GM18909 (cell line): ENCODE measurements around the gene TTLL10.

Experiments
- ATAC-seq: cut with Tn5 transposase; IDR thresholded peaks from one replicate; pipeline ENCODE4 v1.9.1; 2021; ENCODE audit warnings: mild to moderate bottlenecking; ENCODE audit not compliant: unreplicated experiment, poor library complexity

The TTLL10 gene

DNA sequence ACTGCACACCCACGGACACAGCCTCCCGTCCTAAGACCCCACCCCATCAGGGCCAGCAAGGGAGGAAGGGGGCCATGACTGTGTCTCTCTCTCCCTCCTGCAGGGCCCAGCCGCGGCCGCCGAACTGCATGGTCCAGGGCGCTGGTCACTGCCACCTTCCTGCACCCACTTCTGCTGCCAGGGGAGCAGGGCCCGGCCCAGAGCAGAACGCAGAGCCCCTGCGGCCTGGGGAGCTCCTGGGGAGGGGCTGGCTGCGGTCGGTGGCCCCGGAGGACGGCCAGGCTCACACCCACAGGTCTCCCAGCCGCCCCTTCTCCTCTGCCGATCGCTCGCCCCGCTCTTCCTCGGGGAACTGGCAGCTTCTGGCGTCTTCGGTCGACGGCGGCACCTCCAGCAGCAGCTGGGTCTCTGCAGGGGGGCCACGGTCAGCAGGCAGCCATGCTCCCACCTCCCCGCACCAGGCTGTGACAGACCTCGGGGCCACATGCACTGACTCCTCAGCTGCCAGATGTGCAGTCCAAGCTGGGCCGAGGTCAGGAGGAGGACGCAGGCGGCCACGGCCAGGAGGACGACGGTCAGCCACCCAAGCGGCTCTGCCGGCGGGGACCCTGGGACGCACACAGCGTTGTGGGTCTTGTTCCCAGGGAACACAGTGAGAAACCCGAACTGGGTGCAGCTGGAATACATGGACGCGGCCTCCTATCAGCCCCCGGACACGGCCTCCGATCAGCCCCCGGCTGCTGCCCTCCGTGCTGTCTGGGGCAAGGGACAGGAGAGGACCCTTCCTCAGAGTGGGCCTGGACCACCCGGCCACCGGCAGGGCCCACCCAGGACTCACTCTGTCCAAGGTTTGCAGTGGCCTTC is 30.1 kb downstream of the TTLL10 start:
- ATAC-seq, result no peak

DNA sequence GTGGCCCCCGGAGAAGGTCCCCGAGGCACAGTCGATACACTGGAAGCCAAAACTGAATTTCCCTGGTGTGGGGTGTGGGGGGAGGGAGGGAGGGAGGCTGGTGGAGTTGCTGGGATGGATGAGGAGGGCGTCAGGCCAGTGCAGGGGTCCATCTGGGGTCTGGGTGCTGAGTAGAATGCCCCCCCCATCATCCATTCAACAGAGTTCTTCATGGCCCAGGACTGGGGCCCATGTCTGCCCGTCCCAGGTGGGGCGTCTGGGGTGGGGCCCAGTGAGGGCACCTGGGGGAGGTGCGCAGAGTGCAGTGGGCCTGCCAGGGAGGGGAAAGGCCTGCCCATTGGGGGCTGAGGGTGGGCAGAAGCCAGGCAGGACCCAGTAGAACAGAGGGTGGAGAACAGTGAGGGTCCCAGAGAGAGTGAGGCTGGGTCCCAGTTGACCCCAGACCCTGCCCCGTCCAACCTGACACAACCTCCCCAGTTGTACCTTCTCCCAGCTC is 30.8 kb downstream of the TTLL10 start:
- ATAC-seq, result no peak

DNA sequence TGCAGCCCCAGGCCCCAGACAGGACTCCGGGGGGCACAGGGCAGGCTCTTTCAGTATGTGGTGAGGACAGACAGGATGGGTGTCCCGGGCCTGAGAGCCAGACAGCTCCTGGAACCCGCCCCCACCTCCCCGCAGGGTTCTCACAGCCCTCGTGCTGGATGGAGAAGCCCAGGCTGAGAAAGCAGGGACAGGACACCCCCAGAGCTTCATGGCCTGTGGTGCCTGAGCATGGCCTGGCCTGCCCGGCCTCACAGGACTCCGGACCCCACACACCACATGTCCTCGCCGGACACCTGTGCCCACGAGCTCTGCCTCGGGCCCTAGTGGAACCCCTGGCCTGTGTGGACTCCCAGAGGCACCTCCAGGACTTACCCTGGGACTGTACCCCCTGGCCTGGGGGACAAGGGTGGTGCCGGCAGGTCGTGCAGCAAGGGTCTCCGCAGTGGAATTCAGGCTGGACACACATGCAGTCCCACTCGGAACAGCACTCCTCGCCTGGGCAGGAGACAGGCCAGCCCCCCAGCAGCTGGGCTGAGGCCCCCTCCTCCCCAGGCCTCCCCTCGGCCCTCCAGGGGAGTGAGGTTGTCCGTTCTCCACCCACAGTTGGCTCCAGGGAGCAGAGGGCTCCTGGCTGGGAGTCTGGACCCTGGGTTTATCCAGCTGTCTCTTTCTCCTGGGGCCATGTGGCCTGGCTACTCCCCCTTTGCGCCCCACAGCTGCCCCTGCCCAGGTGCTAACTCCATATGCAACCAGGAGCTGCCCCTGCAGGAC is 31.5 kb downstream of the TTLL10 start:
- no peak for ATAC-seq

DNA sequence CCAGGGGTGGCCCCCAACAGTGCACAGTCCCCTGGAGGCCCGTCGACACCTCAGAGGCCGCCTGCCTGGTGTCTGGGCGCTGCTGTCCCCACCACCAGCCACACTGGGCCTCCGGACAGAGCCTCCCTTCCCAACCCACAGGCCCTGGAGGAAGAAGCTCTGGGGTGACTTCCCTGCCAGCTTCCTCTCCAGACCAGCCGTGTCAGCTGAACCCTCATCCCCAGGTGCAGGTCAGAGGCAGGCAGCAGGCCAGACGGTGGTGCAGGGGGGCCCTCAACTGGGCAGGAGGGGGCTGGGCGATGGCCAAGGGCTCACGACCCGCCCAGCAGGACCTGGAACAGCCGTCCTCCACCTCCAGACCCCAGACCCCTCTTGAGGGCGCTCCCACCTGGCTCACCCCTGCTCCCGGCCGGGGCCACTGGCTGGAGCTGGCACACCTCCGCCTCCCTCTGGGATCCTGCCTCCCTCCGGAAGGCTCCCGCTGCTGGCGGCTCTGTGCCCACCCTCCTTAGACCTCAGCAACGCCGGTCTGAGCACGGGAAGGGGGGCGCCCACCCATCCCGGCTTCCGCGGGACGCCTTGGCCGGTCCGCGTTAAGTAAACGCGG is 32.2 kb downstream of the TTLL10 start:
- ATAC-seq, result no peak

DNA sequence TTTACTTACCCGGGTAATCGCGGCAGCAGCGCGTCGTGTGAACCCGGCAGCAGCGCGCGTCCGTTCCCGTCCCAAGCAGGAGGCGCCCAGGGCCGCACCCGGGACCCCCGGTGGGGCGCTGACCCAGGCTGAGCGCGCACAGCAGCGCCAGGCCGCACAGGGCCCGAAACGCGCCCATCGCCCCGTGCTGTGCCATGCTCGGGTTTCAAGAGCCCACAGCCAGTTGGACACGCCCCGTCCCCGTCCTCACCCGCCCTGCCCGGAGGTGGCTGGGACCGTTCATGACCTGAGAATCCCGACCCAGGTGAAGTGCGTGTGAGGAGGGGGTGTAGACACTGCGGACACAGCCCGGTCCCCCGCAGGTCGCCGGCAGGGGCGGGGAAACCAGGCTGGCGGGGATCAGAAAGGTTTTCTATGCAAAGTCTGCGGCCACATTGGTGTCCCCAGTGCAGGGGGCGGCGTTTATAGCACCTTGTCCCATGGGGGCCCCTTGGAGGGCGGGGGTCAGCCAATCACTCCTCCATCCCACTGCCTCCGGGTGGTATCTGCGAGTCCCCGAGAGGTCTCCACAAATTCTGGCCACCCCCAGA is 32.8 kb downstream of the TTLL10 start, which contains the start of gene TNFRSF18:
Gene TNFRSF18 (minus strand): TSS at position 217 of the 590 bp plus-strand sequence. CDS start 21 bp downstream, at position 196.
- ATAC-seq, result no peak

DNA sequence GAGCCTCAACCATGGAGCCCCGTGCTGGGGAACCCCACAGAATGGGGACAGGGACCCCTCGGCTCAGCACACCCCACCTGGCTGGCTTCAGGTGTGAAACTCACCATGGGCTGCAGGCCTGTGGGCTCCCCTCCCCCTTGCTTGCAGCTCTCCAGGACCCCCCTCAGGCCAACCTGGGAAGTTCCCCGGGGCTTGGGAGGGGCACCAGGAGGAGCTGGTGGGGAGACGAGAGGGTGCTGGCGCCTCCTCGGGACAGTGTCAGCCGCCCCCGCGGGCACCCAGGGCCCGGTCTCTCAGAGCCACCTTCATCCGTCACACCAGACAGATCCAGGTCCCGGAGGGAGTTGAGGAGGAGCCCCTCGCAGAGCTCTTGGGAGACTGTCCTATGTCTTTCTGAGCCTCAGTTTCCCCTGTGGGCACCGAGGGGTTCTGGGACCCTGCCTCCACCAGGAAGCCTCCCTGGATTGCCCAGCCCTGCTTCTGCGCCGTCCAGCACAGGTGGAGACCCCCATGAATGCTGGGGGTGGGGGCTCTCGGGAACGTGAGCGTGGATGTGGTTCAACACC is 33.4 kb downstream of the TTLL10 start:
- no peak for ATAC-seq

DNA sequence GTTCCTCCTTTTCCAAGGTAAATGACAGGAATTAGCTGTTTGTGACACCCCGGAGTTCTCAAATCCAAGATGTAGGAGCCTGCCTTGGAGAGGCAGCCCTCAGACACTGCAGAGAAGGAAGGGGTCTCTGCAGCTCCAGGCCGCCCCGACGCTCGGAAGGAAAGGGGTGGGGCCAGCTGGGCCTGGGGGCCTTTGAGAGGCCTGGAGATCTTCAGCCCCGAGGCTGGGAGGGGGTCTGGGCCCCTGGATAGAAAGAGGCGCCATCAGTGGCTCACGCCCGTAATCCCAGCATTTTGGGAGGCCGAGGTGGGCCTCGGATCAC is 33.9 kb downstream of the TTLL10 start:
- no peak for ATAC-seq

DNA sequence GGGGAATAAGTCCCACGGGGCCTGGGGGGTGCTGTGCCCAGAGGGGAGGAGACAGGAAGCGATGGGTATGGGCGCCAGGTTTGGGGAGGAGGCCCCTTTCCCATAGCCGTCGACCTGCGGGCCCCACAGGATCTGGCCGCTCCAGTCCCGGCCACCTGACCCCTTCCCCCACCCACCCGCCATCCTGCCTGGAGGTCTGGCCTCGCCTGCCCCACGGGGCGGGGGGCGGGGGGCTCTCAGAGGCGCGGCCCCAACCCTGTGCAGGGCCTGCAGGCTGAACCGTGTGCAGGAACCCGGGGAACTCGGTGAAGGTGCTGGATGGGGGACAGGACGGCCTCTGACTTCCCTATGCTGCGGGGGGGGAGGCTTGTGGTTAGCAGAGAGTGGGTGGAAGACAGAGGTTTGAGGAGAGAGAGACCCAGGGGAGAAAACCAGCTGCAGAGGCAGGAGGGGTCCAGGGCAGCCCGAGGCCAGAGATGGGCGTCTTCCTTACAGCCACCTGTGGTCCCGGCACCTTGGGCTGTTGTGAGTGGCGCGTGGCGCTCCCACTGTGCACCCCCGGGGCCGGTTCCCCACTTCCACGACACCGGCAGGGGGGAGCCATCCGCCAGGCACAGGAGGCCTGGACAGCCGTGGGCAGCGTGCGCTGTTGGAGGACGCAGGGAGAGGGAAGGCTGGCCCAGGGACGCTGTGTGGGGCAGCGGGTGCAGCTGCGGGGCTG is 35.2 kb downstream of the TTLL10 start:
- no peak for ATAC-seq

DNA sequence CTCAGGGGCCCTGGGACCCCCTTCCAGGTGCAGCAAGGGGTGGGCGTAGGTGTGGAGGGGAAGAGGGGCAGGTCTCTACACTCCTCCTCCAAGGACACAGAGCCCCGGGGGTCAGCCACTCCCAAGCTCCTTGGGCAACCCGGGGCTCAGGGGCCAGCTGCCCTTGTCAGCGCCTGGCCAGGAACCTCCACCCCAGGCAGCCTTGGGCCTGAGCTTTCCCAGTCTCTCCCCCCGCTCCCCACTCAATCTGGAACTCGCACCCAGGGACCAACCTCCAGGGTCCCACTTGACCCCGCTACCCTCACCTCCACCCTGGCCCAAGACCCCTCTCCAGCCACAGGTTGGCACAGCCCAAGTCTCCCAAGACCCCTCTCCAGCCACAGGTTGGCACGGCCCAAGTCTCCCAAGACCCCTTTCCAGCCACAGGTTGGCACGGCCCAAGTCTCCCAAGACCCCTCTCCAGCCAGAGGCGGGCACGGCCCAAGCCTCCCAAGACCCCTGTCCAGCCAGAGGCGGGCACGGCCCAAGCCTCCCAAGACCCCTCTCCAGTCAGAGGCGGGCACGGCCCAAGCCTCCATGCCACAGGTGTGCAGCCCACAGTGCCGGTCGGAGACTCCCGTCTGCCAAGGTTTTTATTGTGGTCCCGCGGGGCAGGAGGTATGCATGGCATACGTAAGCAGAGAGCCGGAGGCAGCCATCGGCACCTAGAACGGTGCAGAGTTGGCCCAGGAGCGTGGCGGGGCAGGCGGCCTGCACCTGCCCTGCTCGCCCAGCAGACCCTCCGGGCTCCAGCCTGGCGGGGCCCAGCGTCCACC is 37.3 kb downstream of the TTLL10 start:
- ATAC-seq, result no peak

DNA sequence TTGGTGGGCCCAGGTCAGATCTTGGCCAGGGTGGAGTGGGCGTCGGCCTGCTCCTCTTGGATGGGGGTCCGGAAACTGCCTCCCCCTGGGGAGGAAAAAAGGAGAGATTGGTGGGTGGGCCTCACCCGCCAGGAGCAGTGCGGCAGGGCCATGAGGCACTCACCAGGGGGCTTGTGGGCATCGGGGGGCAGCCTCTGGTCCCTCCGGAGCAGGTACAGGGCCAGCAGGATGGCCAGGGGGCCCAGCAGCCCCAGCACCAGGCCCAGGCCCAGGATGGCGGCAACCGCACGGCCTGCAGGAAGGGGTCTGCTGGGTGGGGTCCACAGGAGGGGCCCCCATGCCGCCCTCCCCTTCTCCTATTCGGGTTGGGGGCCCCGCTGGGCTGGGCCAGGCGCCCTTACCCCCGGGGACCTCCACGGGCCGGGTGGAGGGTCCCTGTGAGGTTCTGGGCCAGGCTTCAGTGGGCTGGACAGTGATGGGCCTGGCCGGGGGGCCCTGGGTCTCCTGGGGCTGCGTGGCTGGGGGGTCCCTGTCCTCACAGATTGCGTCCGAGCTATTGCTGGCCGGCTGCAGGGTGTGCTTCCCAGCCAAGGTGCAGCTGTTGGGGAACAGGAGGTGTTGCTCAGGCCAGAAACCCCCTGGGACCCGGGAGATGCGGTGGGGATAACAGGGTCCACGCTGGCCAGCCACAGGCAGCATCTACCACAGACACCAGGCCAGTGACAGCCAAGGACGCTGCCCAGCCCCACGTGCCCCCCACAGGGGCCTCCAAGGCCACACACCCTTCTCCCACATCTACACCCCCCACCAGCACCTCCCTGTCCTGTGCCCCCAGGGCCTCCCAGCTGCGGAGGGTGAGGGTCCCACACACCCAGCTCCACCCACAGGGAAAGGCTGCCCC is 38.1 kb downstream of the TTLL10 start:
- no peak for ATAC-seq

DNA sequence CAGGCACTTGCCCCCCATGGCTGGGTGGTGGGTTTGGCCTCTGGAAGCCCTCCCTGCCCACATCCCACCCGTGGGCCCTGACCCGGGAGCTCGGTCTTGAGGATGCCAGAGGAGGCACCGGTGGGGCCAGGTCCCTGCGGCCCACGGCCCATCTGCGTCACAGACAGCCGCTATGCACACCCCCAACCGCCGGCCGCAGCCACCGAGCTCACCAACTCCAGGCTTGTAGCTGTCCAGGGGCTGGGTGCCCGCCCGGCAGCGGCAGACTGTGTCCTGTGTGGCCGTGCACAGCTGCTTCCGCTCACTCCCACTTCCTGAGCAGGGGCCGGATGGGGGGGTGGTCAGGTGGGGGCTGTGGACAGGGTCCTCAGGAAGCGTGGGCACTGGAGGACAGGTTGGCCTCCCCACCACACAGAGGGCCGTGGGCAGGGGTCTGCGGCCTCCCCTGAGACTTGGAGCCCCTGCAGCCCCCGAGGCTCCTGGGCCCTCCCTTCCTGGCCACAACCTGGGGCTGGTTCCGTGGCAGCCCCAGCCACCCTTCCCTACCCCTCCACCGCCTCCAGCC is 39.2 kb downstream of the TTLL10 start:
- no peak for ATAC-seq

DNA sequence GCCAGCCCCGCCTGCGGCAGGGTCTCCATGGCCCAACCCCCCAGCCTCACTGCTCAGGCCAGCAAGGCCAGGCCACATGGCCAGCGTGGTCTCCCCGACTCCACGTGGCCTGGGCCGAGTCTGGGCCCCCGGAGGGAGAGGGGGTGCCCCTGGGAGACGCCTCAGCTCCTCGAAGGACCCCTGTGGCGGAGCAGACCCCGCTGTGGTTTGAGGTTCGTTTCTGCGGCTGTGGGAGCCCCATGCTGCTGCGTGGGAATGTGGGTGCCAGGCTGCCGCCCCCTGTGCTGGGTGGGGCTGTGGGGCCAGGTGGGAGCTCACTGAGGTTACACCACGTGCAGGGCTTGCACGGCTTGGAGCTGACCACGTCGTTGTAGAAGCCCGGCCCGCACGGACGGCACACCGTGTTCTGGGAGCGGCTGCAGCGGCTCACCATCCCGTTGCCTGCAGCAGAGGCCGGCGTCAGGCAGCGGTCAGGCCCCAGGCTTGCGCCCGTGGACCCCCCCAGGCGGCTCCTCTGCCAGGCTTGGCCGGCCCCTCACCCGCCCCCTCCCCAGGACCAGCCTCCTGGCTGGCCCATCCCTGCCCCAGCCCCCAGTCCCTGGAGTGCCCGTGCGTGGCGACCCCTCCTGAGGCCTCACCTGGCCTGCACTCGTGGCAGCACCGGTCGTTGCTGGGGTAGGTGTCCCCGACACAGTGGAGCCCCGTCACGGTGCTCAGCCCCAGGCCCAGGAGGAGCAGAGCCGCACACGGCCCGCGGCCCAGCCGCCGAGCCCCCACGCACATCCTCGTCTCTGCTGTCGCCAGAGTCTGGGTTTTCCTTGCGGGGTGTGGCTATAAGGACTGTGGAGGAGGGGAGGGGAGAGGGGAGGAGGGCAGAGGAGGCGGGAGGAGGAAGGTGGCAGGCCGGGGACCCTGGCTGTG is 39.9 kb downstream of the TTLL10 start, which contains the start of gene TNFRSF4:
Gene TNFRSF4 (minus strand): TSS at position 809 of the 921 bp plus-strand sequence. CDS start 26 bp downstream, at position 783.
- no peak for ATAC-seq

DNA sequence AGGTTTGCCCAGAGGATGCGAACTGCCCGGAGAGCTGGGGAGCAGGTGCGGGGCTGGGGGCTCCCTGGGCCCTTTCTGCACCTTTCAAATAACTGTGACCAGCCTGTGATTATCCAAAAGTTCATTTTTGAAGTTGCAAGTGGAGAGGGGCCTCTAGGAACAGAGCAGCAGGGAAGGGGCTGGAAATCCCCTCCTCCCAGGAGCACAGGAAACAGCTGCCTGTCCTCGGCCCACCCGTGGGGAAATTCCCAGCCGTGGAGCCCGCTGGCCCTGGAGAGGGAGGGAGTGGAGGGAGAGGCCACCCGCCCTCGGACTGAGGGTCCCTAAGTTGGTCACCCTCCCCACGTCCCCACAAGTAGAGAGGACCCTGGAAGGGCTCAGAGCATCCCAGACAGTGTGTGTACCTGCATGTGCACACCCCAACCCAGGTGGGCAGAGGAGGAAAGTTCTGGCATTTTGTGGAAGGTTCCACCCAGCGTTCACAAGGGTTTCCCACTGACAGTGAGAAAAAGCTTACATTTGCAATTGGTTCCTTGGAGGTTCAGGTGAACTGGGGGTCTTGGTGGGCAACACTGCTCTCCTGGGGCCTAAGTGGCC is 41.5 kb downstream of the TTLL10 start:
- no peak for ATAC-seq

DNA sequence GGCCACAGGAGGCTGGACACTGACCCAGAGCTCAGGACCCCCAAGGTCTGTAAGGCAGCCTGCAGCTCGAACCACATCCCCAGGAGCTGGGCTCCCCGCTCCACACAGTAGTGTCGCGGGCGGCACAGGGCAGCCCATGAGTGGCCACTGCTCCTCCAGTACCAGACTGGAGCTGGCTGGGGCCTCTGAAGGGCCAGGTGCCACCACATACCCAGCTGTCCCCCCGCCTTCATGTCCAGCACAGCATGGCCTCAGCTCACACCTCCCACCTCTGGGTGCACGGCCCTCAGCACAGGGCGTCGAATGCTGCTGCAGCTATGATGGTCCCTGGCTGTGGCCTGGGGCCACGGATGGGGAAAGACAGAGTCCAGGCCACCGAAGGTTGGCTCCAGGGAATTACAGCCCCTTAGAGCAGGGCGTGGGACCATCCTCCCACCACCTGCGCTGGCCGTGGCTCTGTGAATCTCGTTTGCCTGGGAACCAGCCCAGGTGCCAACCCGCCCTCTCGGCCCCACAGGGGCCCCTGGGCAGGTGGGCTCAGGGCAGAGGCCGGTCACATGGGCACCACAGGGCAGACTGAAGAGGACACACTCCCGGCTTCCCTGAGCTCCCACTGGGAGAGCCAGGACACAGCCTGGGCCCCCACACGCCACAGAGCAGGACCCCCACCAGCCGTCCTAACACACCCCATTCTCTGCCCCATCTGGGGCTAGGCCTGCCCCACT is 42.4 kb downstream of the TTLL10 start:
- no peak for ATAC-seq
